Stimulated activated CD8-positive, alpha-beta memory T cell treated with anti-CD3 and anti-CD28 coated beads, Interleukin-15, amount 100 ng/mL, for 1 hour (primary cell): ENCODE data around the gene ADIRF.
"Not testable (repeated sequence)": the region's sequence is repeated elsewhere in the genome, so short reads cannot be mapped to it uniquely, and the experiment has no call there.

Experiments
- DNase-seq: peaks from one replicate; pipeline ENCODE4 v3.0.0-alpha.2; 2020; ENCODE audit warnings: low read depth

The ADIRF gene

DNA sequence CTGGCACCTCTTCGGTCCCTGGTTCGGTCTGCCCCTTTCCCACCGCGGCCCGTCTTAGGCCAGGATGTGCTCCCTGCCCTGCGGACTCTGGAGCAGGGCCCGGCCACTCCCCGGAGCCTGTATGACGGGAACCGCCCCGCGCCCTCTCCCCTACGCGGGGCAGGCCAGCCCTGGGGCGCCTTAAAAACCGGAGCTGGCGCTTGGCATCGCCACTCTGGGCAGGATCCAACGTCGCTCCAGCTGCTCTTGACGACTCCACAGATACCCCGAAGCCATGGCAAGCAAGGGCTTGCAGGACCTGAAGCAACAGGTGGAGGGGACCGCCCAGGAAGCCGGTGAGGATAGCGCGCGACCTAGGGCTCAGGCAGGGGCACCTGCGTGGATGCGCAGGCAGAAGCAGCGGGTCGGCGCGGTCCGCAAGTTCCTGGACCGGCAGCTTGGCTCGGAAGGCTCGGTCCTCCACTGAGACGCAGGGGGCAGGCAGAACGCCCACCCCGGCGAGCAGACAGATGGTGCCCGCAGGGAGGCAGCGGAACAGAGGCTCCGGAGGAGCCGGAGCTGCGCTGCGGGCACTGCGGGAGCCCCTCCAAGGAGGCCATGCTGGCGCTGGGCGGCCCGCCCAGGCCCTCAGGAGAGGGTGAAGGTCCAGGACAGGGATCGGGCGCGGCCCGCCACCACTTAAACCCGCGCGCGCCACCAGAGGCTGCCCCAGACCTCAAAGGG lies at the start of gene ADIRF:
Gene ADIRF, plus strand, starts transcription at position 212 of the 723 bp plus-strand sequence. Its CDS starts 63 bp downstream, at position 275.
- DNase-seq = no peak

- no peak for DNase-seq
Measured at GRCh38 chr10:86922553-86922961, 45.7 kb upstream of the ADIRF start.

DNA sequence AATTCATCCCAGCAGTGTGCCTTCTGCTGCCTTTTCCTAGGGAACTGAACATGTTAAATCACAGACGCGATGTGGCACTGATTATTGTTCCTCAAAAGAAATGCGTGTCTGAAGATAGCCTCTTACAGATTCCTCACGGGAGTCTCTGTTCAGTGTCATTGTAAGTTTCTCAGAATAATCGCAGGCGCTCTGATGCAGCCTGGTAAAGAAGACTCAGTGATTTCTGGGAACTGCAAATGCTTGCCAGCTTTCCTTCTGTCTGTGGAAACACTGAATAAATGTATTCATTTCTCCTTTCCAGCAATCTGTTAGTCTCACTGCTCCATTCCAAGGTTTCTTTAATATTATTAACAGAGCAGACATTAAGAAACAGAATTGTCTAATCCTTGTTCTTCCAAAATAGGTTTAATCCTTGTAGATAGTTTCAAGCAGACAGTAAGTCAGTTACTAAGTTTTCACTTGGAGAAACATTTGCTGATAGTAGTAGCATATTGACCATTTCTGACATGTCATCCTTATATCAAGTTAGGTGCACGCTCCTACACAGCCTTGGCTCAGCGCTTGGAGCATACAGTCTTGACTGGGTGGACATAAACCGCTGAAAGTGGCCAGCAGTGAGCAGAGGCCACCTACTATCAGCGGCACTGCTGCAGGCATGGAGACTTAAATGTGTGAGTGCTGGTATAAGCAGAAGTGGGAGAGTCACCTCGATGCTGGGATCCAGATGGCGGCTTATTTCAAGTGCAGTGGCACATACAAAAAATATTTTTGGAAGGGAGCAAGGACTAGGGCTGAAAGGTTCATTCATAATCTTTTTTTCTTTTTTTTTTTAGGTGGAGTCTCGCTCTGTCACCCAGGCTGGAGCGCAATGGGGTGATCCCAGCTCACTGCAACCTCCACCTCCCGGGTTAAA lies 38.6 kb upstream of the ADIRF start:
- DNase-seq = no peak

GRCh38 chr10:86931872-86932271 lies 36.4 kb upstream of the ADIRF start:
- no peak for DNase-seq

GRCh38 chr10:86932674-86933073 lies 35.6 kb upstream of the ADIRF start:
- DNase-seq = no peak

DNA sequence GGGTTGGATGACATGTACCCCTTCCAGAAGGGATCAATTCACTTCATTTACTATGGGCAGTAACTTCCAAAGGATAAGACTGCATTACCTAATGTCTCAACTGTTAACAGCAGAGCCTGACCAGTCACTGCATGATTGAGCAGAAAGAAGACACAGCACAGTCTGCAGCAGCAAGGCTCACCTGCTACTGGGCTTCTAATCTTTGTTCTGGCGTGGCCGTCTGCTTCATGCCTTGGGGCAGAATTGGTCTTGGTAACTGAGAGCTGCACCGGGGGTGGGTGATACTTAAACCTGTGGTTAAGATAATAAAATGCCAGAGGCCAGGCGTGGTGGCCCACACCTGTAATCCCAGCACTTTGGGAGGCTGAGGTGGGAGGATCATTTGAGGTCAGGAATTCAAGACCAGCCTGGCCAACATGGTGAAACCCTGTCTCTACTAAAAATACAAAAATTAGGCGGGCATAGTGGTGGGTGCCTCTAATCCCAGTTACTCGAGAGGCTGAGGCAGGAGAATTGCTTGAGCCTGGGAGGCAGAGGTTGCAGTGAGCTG lies 34.0 kb upstream of the ADIRF start:
- not testable (repeated sequence) for DNase-seq

GRCh38 chr10:86936661-86937501 lies 31.4 kb upstream of the ADIRF start:
- no peak for DNase-seq

- no peak for DNase-seq
Measured at GRCh38 chr10:86937502-86938154, 30.7 kb upstream of the ADIRF start.

GRCh38 chr10:86938260-86938659 lies 30.0 kb upstream of the ADIRF start:
- no peak for DNase-seq

- DNase-seq = not testable (repeated sequence)
Measured at GRCh38 chr10:86940076-86940475, 28.2 kb upstream of the ADIRF start.

- DNase-seq = no peak
Measured at GRCh38 chr10:86940677-86941076, 27.6 kb upstream of the ADIRF start.

DNA sequence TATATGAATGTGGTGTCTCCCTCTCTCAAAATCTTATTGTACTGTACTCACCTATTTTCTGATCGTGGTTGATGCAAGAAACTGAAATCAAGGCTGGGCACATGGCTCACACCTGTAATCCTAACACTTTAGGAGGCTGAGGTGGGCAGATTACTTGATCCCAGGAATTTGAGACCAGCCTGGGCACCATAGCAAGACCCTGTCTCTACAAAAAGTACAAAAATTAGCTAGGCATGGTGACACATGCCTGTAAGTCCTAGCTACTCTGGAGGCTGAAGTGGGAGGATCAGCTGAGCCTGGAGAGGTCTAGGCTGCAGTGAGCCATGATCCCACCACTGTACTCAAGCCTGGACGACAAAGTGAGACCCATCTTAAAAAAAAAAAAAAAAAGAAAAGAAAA lies 26.9 kb upstream of the ADIRF start:
- DNase-seq = no peak

GRCh38 chr10:86941991-86942421 lies 26.3 kb upstream of the ADIRF start:
- no peak for DNase-seq

GRCh38 chr10:86942441-86943315 lies 25.6 kb upstream of the ADIRF start:
- DNase-seq = no peak

DNA sequence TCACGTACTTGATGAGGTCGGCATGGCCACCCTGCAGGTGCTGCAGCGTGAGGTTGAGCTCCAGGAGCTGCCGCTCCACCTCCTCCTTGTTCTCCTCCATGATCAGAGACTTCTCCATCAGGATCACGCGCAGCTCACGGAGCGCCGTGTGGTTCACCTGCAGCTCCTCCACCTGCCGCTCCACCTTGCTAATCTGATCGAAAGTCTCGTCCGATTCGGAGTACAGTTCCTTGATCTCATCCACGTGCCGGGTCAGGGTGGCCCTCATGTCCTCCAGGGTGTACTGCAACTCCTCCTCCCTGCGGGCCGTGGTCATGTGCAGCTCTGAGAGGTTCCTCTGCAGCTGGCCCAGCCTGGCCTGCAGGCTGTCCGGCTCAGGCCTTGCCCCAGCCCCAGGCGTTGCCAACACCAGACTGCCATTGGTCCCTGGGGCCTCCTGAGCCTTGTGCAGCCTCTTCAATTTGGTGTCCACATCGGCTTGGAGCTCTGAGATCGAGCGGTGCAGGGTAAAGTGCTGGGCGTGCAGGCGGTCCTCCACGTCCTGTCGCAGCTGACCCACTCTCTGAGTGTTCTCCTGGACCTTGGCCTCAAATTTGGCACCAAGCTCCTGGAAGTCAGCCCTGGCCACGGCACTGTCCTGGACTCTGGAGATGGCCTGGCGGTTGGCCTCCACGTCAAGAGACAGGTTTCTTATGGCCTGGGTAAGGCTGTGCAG lies 24.8 kb upstream of the ADIRF start:
- no peak for DNase-seq

DNA sequence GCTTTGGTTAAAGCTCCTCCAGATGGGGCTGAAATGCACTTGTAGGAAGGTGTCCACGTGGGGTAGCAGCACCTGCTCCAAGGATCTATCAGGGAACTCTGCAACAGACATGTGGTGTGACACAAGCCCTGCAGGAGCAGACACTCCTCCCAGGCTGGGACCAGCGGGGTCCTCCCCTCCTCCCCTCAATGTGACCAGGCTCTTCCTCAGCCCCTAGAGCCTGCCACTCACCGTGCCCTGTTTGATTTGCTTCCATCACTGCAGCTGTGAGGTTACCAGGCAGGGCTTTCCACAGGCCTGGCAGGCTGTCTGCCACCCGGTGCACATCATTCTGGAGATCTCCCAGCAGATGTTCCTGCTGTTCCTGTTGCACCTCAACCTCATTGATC lies 24.3 kb upstream of the ADIRF start:
- no peak for DNase-seq

GRCh38 chr10:86944471-86944870 lies 23.8 kb upstream of the ADIRF start:
- DNase-seq = no peak

GRCh38 chr10:86944907-86945306 lies 23.4 kb upstream of the ADIRF start:
- DNase-seq = no peak

GRCh38 chr10:86945361-86946212 lies 22.7 kb upstream of the ADIRF start:
- no peak for DNase-seq
